ENCODE results near the gene SH2D3A.

GRCh38 chr19:6769006-6769619 is 1.9 kb upstream of the SH2D3A start:
- TF ChIP-seq CTCF (conservative IDR thresholded peaks at IDR 0.05; ENCODE audit: low read depth, low read length) (peak; percentile 49), POLR2A (IDR thresholded peaks at IDR 0.05; ENCODE audit: low read depth, low read length) (no peak), USF2 (IDR thresholded peaks at IDR 0.05; ENCODE audit: low read depth, low read length) (no peak), CEBPB (IDR thresholded peaks at IDR 0.05; ENCODE audit: low read depth, low read length) (no peak), MAZ (IDR thresholded peaks at IDR 0.05; ENCODE audit: borderline replicate concordance, low read depth, low read length) (no peak), RFX5 (IDR thresholded peaks at IDR 0.05; ENCODE audit: low read depth, low read length) (no peak), RAD21 (IDR thresholded peaks at IDR 0.05; ENCODE audit: low read length) (peak; percentile 58), FOS (IDR thresholded peaks at IDR 0.05; ENCODE audit: low read depth, low read length) (no peak), ELK1 (IDR thresholded peaks at IDR 0.05; ENCODE audit: borderline replicate concordance, low read depth, low read length) (no peak)

All from IMR-90 (cell line).